Ascending aorta (tissue), 2 donors: ENCODE data around the gene SPTLC1. TPM values are rescaled to one million over a fixed set of nuclear protein-coding genes. Genes with fewer than 3 reads are reported as not detected.
"Not testable (repeated sequence)": the region's sequence is repeated elsewhere in the genome, so short reads cannot be mapped to it uniquely, and the experiment has no call there.

Experiments used
- DNase-seq, 2 donors: peaks; one replicate each; pipeline ENCODE4 v3.0.0-alpha.2; 2019; ENCODE audit warnings: low spot score in 2 of 2
- H3K27ac ChIP-seq, 2 donors: fragments of 200-600 bp; sonication (generic); one replicate each; pipeline ENCODE4 v1.5.1; 2016 to 2017; ENCODE audit warnings: mild to moderate bottlenecking in 1 of 2
- H3K27me3 ChIP-seq: fragments of 200-600 bp; sonication (generic); one replicate; pipeline ENCODE4 v1.5.1; 2017
- H3K36me3 ChIP-seq, 2 donors: fragments of 200-600 bp; sonication (generic); one replicate each; pipeline ENCODE4 v1.5.1; 2016
- H3K4me1 ChIP-seq, 2 donors: fragments of 200-600 bp; sonication (generic); one replicate each; pipeline ENCODE4 v1.5.1; 2016 to 2017; ENCODE audit warnings: mild to moderate bottlenecking in 1 of 2
- H3K4me3 ChIP-seq, 2 donors: fragments of 200-600 bp; sonication (generic); one replicate each; pipeline ENCODE4 v1.5.1; 2016 to 2017; ENCODE audit warnings: mild to moderate bottlenecking in 1 of 2
- H3K9me3 ChIP-seq, 2 donors: fragments of 200-600 bp; sonication (generic); one replicate each; pipeline ENCODE4 v1.5.1; 2016
- CTCF ChIP-seq, 3 experiments: fragments of 200-600 bp in 2 of 3; fragments of 450-650 bp in 1 of 3; sonication (generic) in 2 of 3; IDR thresholded peaks; one replicate each; pipeline ENCODE4 v1.5.1; 2016 to 2019; ENCODE audit warnings: antibody characterized with exemption in 3 of 3, mild to moderate bottlenecking in 1 of 3, moderate library complexity in 1 of 3
- intact Hi-C: fragments of 100-400 bp; cut with DNase I; formaldehyde crosslinking; loops from one replicate; pipeline ENCODE4 v1.15.1; 2023
- total RNA-seq: library from RNA; depleted of rRNA; stranded (reverse); fragments of >200 nt; gene quantifications from one replicate; pipeline ENCODE4 v1.1.0, GENCODE V29; 2016

Gene SPTLC1
- total RNA-seq, 1 donor from 2014 or later = 48.0 TPM

- Histone ChIP-seq H3K4me1 (no peaks in the 10 kb centered on the region), H3K27ac (no peak overlapping the region), H3K9me3 (peaks cover 0 to 4% of the 10 kb centered on the region in 2 donors), H3K27me3 (no peaks in the 10 kb centered on the region), H3K4me3 (no peak overlapping the region), H3K36me3 (no peaks in the 10 kb centered on the region)
- no peak for TF ChIP-seq CTCF (IDR thresholded peaks at IDR 0.05)
- intact Hi-C loops = no loop called here
- no peak for DNase-seq
These were observed 104.3 kb downstream of the SPTLC1 start for GRCh38 chr9:92010705-92011536.

GRCh38 chr9:92010253-92010652 lies 105.0 kb downstream of the SPTLC1 start:
- H3K9me3 ChIP-seq, H3K4me3 ChIP-seq, H3K36me3 ChIP-seq, H3K27ac ChIP-seq, H3K27me3 ChIP-seq, intact Hi-C loops, H3K4me1 ChIP-seq, DNase-seq: not testable (repeated sequence)

- Histone ChIP-seq H3K27me3 (no peaks in the 10 kb centered on the region), H3K27ac (no peak overlapping the region), H3K9me3 (no peaks in the 10 kb centered on the region), H3K36me3 (no peaks in the 10 kb centered on the region), H3K4me3 (no peak overlapping the region), H3K4me1 (no peaks in the 10 kb centered on the region)
- DNase-seq = no peak
- TF ChIP-seq CTCF (IDR thresholded peaks at IDR 0.05) = no peak
- intact Hi-C loops = no loop called here
These were observed 107.2 kb downstream of the SPTLC1 start for GRCh38 chr9:92008041-92008440.

- intact Hi-C loops = no loop called here
- H3K36me3 ChIP-seq = no peaks in the 10 kb centered on the region
These were observed 111.2 kb downstream of the SPTLC1 start for GRCh38 chr9:92004045-92004392.

GRCh38 chr9:92003308-92004044 lies 111.7 kb downstream of the SPTLC1 start:
- no peak for TF ChIP-seq CTCF (IDR thresholded peaks at IDR 0.05)

More at GRCh38 chr9:92004045-92004392, 111.2 kb downstream of the SPTLC1 start:
- Histone ChIP-seq H3K4me1 (no peaks in the 10 kb centered on the region), H3K9me3 (no peaks in the 10 kb centered on the region), H3K4me3 (no peak overlapping the region), H3K27me3 (no peaks in the 10 kb centered on the region), H3K27ac (no peak overlapping the region)
- DNase-seq = no peak
- TF ChIP-seq CTCF (IDR thresholded peaks at IDR 0.05) = no peak

GRCh38 chr9:92001948-92002347 lies 113.3 kb downstream of the SPTLC1 start:
- H3K27me3 ChIP-seq, H3K4me1 ChIP-seq, H3K4me3 ChIP-seq, H3K36me3 ChIP-seq, H3K27ac ChIP-seq, H3K9me3 ChIP-seq, intact Hi-C loops, DNase-seq: not testable (repeated sequence)

More at GRCh38 chr9:92003308-92004044, 111.7 kb downstream of the SPTLC1 start:
- Histone ChIP-seq H3K4me3 (no peak overlapping the region), H3K27me3 (no peaks in the 10 kb centered on the region), H3K27ac (no peak overlapping the region), H3K4me1 (no peaks in the 10 kb centered on the region), H3K36me3 (no peaks in the 10 kb centered on the region), H3K9me3 (no peaks in the 10 kb centered on the region)
- no peak for DNase-seq
- intact Hi-C loops = no loop called here
